GM18505 (cell line): ENCODE measurements around the gene NRXN3.

Experiments
- ATAC-seq: cut with Tn5 transposase; IDR thresholded peaks from one replicate; pipeline ENCODE4 v1.9.1; 2021; ENCODE audit not compliant: unreplicated experiment
- POLR2A ChIP-seq: IDR thresholded peaks from 4 replicates; pipeline ENCODE4 v1.6.1; 2011; ENCODE audit warnings: borderline replicate concordance; ENCODE audit not compliant: insufficient read depth, insufficient read length; ENCODE audit errors: extremely low read depth

Gene NRXN3

DNA sequence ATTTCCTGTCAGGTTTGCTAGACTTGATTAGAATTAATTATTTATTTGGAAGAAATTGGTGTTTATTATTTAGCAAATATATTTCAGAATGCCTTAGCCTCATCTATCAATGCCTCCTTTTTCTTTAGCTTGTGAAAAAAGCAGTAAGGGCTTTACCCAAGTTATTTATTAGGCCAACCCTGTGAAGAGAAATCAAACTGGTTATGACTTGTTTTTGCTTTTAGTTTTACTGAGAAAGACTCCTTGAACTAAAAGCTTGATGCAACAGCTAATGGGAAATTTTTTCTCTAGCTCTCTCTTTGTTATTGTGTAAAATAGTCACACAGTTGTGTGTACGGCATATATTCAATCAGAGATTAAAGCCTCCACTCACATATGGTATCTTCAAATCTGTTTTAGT, 1734.3 kb downstream of the NRXN3 start:
- no peak for ATAC-seq
- TF ChIP-seq POLR2A: no peak

DNA sequence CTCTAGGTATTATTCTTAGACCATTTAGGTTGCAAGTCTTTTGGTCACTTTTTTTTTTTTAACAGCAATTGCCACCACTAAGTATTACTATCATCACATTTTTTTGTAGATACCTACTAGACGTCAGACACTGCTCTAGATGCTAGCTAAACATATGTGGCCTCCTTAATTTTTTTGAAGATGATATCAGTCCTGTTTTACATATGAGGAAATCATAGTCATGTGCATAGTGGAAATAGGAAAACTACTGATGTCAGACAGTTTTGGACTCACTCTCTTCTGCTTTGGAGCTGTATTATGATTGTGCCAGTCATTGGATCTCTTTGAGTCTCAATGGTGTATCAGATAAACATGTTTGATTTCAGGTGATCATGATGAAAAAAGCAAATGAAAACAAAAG, 1736.8 kb downstream of the NRXN3 start:
- ATAC-seq: no peak
- no peak for TF ChIP-seq POLR2A

DNA sequence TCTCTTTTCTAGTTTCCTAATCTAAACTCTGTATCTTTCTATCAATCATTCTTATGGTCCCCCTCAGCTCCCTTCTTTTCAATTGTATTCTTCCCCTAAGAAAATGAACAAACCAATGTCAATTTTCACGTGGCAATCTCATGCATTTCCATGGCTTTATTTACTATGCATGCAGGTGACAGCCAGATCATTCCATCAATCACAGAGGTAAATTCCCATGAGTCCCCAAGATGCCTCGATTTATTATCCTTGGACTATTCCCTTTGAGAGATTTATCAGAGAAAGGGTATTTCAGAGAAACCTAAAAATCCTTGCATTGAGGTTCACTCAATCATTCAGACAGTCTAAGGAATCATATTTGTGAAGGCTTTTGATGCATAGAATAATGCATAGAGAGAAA, 1739.9 kb downstream of the NRXN3 start:
- no peak for ATAC-seq

DNA sequence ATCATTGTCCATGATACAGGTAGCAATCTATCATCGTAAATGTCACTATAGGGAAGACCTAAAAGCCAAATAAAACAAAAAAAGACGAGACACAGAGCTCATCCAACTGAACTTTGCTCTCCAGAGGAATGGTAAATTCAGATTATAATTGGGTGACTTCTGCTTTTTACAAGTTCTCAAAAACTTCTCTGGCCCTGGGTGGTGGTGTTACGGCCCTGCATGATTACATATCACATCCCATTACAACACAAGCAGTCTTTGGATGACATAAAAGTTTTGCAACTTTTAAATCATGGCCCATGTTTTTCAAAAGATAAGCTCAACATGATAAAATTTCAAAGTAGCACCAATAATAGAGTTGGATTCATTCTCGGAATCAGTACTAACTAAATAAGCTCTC, 1741.6 kb downstream of the NRXN3 start:
- ATAC-seq: no peak
- no peak for TF ChIP-seq POLR2A

More for the DNA sequence above, 1739.9 kb downstream of the NRXN3 start:
- no peak for TF ChIP-seq POLR2A

DNA sequence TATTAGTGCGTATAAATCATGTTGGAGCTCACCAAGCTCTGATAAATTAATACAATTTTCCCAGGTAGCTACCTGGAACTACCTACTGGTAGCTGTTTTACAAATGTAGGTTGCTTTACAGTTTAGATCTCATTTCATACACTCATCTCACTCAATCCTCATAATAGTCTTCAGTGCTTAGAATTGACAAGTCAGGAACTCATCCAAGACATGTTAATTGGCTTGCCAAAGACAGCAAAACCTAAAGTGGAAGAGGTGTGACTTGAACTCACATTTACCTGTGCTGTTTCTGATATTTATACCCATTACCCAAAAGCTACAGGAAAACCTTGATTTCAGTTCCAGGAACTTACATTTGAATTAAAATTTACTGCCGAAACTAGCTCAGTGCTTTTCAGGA, 1744.4 kb downstream of the NRXN3 start:
- TF ChIP-seq POLR2A: no peak
- ATAC-seq: no peak

DNA sequence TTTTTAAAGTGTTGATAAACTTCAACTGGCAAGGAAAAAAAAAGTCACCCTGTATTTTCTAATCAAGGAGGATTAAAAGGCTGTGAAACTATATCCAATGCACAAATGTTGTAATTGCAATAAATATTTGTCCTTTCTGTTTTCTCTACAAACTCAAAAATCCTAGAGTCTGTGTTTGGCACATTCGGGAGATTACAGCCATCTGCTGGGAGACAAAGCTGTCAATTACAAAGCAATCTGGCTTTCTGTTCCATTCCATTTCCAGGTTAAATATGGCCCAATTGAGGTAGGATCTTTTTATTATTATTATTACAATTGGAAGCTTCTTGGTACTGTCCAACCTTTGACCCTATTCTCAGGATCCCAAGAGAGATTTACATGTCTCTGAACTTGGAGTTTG, 1745.2 kb downstream of the NRXN3 start:
- no peak for ATAC-seq

DNA sequence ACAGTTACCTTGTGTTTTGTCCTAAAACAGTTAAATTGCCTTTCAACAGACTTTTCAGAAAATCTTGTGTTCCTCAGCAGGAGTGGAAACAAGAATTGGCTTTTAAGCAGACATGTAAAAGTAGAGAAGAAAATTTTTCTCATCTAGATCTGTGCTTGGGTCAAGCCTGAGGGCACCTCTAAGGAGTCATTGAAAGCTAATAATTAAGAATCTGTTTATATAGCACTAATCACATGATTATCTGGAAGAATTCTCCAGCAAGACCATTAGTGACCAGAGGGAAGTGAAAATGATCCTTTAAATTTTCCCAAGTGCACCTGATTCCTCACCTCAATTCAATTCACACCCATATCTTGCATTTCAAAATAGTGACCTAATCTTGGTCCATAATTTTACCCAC, 1746.1 kb downstream of the NRXN3 start:
- ATAC-seq: no peak
- TF ChIP-seq POLR2A: no peak

More for the DNA sequence above, 1745.2 kb downstream of the NRXN3 start:
- no peak for TF ChIP-seq POLR2A

DNA sequence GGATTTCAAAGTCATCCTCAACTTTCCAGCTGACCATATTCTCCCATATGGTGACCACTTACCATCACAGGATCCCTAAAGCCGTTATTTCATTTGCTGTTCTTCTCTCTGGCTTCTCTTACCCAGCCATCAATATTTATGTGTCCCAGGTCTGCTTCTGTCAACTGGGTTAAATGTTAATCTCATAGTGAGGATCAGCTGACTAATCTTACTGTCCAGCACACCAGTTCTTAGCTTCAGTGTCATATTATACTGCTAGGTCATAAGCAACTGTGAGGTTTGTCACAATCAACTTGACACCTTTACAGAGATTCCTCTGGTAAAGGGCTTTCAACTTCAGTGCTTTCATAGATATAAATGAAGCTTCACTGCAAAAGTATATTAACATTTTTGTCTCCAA, 1746.7 kb downstream of the NRXN3 start:
- no peak for ATAC-seq
- no peak for TF ChIP-seq POLR2A
